ENCODE data around the gene GYS1. TPM values are rescaled to one million over a fixed set of nuclear protein-coding genes. Genes with fewer than 3 reads are reported as not detected.

Gene GYS1
- total RNA-seq, 2 experiments from 2014 or later, result 55.1 to 56.3 TPM

- peaks cover 25% of the 10 kb centered on the region for H3K36me3 Mint-ChIP-seq (ENCODE audit: low read depth)
- H3K27me3 Mint-ChIP-seq, result peaks cover 8% of the 10 kb centered on the region
- H3K4me1 Mint-ChIP-seq, result peaks cover 16% of the 10 kb centered on the region
- CTCF ChIA-PET, result interaction anchor here (1.3 to 2.7 kb wide), 2 partner anchors 14 to 21 kb away, joined by 5 to 8 read pairs; partner anchors contain the start of genes GYS1 and RUVBL2
- no peak overlapping the region for H3K4me3 Mint-ChIP-seq
- no peak overlapping the region for H3K27ac Mint-ChIP-seq
- DNase-seq, result no peak
- POLR2A ChIA-PET, result interaction anchor here (0.5 to 1.5 kb wide), 3 partner anchors 21 to 544 kb away, joined by 3 to 5 read pairs (median 3); partner anchors contain the start of genes GYS1 and RUVBL2
- no peaks in the 10 kb centered on the region for H3K9me3 Mint-ChIP-seq
These were observed 21.2 kb upstream of the GYS1 start for GRCh38 chr19:49014123-49014869.

- H3K36me3 Mint-ChIP-seq (ENCODE audit: low read depth), result peaks cover 32% of the 10 kb centered on the region
- ChIA-PET CTCF (interaction anchor here (3.4 kb wide), 1 partner anchor 11 kb away, joined by 16 read pairs; no protein-coding TSS in a partner anchor), POLR2A (interaction anchor here (1.3 kb wide), 1 partner anchor 17 kb away, joined by 3 read pairs; the partner anchor contains the start of gene RUVBL2)
- no peak overlapping the region for H3K27ac Mint-ChIP-seq
- H3K27me3 Mint-ChIP-seq, result no peaks in the 10 kb centered on the region
- H3K4me1 Mint-ChIP-seq, result no peaks in the 10 kb centered on the region
- no peak for DNase-seq
- no peak overlapping the region for H3K4me3 Mint-ChIP-seq
- H3K9me3 Mint-ChIP-seq, result no peaks in the 10 kb centered on the region
These were observed 18.1 kb upstream of the GYS1 start for GRCh38 chr19:49011194-49011593.

GRCh38 chr19:49010453-49010852 lies 17.3 kb upstream of the GYS1 start:
- CTCF ChIA-PET, result interaction anchor here (0.8 to 3.4 kb wide), 3 partner anchors 11 to 87 kb away, joined by 3 to 16 read pairs (median 15); partner anchors contain the start of genes GYS1 and RUVBL2
- Mint-ChIP-seq H3K4me3 (no peak overlapping the region), H3K27me3 (no peaks in the 10 kb centered on the region), H3K27ac (no peak overlapping the region), H3K4me1 (no peaks in the 10 kb centered on the region), H3K9me3 (no peaks in the 10 kb centered on the region), H3K36me3 (ENCODE audit: low read depth) (peaks cover 30% of the 10 kb centered on the region)
- POLR2A ChIA-PET, result no interaction called here
- DNase-seq, result no peak

- CTCF ChIA-PET, result interaction anchor here (0.8 to 3.4 kb wide), 4 partner anchors 10 to 88 kb away, joined by 3 to 16 read pairs (median 16); partner anchors contain the start of genes GYS1 and RUVBL2
These were observed 16.7 kb upstream of the GYS1 start for GRCh38 chr19:49009828-49010227.

GRCh38 chr19:49006905-49007304 lies 13.8 kb upstream of the GYS1 start:
- ChIA-PET POLR2A (interaction anchor here (1.0 kb wide), 1 partner anchor 14 kb away, joined by 3 read pairs; the partner anchor contains the start of genes GYS1 and RUVBL2), CTCF (no interaction called here)
- H3K27ac Mint-ChIP-seq, result no peak overlapping the region
- no peaks in the 10 kb centered on the region for H3K4me1 Mint-ChIP-seq
- H3K9me3 Mint-ChIP-seq, result no peaks in the 10 kb centered on the region
- peaks cover 37% of the 10 kb centered on the region for H3K36me3 Mint-ChIP-seq (ENCODE audit: low read depth)
- no peak overlapping the region for H3K4me3 Mint-ChIP-seq
- DNase-seq, result no peak
- no peaks in the 10 kb centered on the region for H3K27me3 Mint-ChIP-seq

More at GRCh38 chr19:49009828-49010227, 16.7 kb upstream of the GYS1 start:
- Mint-ChIP-seq H3K9me3 (no peaks in the 10 kb centered on the region), H3K4me3 (no peak overlapping the region), H3K27ac (no peak overlapping the region), H3K36me3 (ENCODE audit: low read depth) (peaks cover 36% of the 10 kb centered on the region), H3K27me3 (no peaks in the 10 kb centered on the region), H3K4me1 (no peaks in the 10 kb centered on the region)
- POLR2A ChIA-PET, result no interaction called here
- DNase-seq, result no peak

GRCh38 chr19:49004964-49005614 lies 12.0 kb upstream of the GYS1 start:
- Mint-ChIP-seq H3K9me3 (no peaks in the 10 kb centered on the region), H3K27me3 (no peaks in the 10 kb centered on the region), H3K4me3 (no peak overlapping the region), H3K4me1 (no peaks in the 10 kb centered on the region), H3K36me3 (ENCODE audit: low read depth) (peaks cover 27% of the 10 kb centered on the region), H3K27ac (no peak overlapping the region)
- ChIA-PET CTCF (interaction anchor here (0.6 to 1.2 kb wide), 2 partner anchors 12 to 294 kb away, joined by 3 to 5 read pairs; partner anchors contain the start of genes GYS1 and RUVBL2), POLR2A (no interaction called here)
- DNase-seq, result no peak

GRCh38 chr19:49004133-49004532 lies 11.0 kb upstream of the GYS1 start:
- Mint-ChIP-seq H3K4me3 (no peak overlapping the region), H3K9me3 (no peaks in the 10 kb centered on the region), H3K27ac (no peak overlapping the region), H3K27me3 (no peaks in the 10 kb centered on the region), H3K36me3 (ENCODE audit: low read depth) (peaks cover 30% of the 10 kb centered on the region), H3K4me1 (peaks cover 7% of the 10 kb centered on the region)
- ChIA-PET CTCF (interaction anchor here (0.5 to 1.2 kb wide), 2 partner anchors 11 to 789 kb away, joined by 3 to 6 read pairs; partner anchors contain the start of genes GYS1 and RUVBL2), POLR2A (interaction anchor here (1.3 kb wide), 1 partner anchor 11 kb away, joined by 6 read pairs; the partner anchor contains the start of genes GYS1 and RUVBL2)
- DNase-seq, result no peak

GRCh38 chr19:48999481-49000325 lies 6.6 kb upstream of the GYS1 start:
- H3K4me1 Mint-ChIP-seq, result peaks cover 29% of the 10 kb centered on the region
- no peaks in the 10 kb centered on the region for H3K27me3 Mint-ChIP-seq
- H3K27ac Mint-ChIP-seq, result peak overlapping the region; percentile 19
- H3K9me3 Mint-ChIP-seq, result no peaks in the 10 kb centered on the region
- peaks cover 27% of the 10 kb centered on the region for H3K36me3 Mint-ChIP-seq (ENCODE audit: low read depth)
- peak; percentile 80 for DNase-seq
- CTCF ChIA-PET, result interaction anchor here (0.5 to 6.7 kb wide), 26 partner anchors 10 to 676 kb away, joined by 3 to 52 read pairs (median 4); partner anchors contain the start of genes BAX, CGB2 and LHB
- POLR2A ChIA-PET, result interaction anchor here (0.8 kb wide), 1 partner anchor 98 kb away, joined by 3 read pairs; no protein-coding TSS in a partner anchor
- no peak overlapping the region for H3K4me3 Mint-ChIP-seq

- Mint-ChIP-seq H3K9me3 (no peaks in the 10 kb centered on the region), H3K36me3 (ENCODE audit: low read depth) (peaks cover 22% of the 10 kb centered on the region), H3K27me3 (no peaks in the 10 kb centered on the region), H3K4me3 (no peak overlapping the region), H3K4me1 (peaks cover 37% of the 10 kb centered on the region), H3K27ac (peak overlapping the region; percentile 4)
- DNase-seq, result peak; percentile 71
- POLR2A ChIA-PET, result no interaction called here
- CTCF ChIA-PET, result interaction anchor here (0.6 to 6.7 kb wide), 12 partner anchors 11 to 409 kb away, joined by 3 to 52 read pairs (median 4); partner anchors contain the start of gene LHB
These were observed 4.9 kb upstream of the GYS1 start for GRCh38 chr19:48997972-48998371.

GRCh38 chr19:48994035-48994386 lies 902 bp upstream of the GYS1 start:
- Mint-ChIP-seq H3K27me3 (no peaks in the 10 kb centered on the region), H3K9me3 (no peaks in the 10 kb centered on the region), H3K36me3 (ENCODE audit: low read depth) (peaks cover 27% of the 10 kb centered on the region), H3K27ac (peak overlapping the region; percentile 95), H3K4me3 (peak overlapping the region; percentile 98), H3K4me1 (peaks cover 51% of the 10 kb centered on the region)
- CTCF ChIA-PET, result interaction anchor here (0.6 to 3.4 kb wide), 49 partner anchors 8 to 646 kb away, joined by 3 to 103 read pairs (median 5); partner anchors contain the start of genes ALDH16A1, BAX, BCAT2 and FTL
- DNase-seq, result no peak
- POLR2A ChIA-PET, result interaction anchor here (0.6 to 2.7 kb wide), 23 partner anchors 10 to 650 kb away, joined by 3 to 16 read pairs (median 4); partner anchors contain the start of genes ALDH16A1, BAX, FTL and NUCB1

GRCh38 chr19:48992581-48993174 lies 431 bp downstream of the GYS1 start:
- ChIA-PET POLR2A (interaction anchor here (0.8 to 2.7 kb wide), 21 partner anchors 9 to 649 kb away, joined by 3 to 16 read pairs (median 5); partner anchors contain the start of genes ALDH16A1, BAX, DHDH and FTL), CTCF (interaction anchor here (0.8 to 3.4 kb wide), 46 partner anchors 9 to 629 kb away, joined by 3 to 103 read pairs (median 5); partner anchors contain the start of genes BAX, CA11, CGB7 and DHDH)
- Mint-ChIP-seq H3K9me3 (no peaks in the 10 kb centered on the region), H3K27me3 (no peaks in the 10 kb centered on the region), H3K36me3 (ENCODE audit: low read depth) (peaks cover 36% of the 10 kb centered on the region), H3K4me3 (peak overlapping the region; percentile 98), H3K4me1 (peaks cover 49% of the 10 kb centered on the region), H3K27ac (peak overlapping the region; percentile 95)
- no peak for DNase-seq

All from activated CD4-positive, alpha-beta memory T cell treated with anti-CD3 and anti-CD28 coated beads, Interleukin-2, amount 10 ng/mL, durations not matched to agents 7 days and 5 days (primary cell).